ENCODE results near the gene FBXO38.

The FBXO38 gene

DNA sequence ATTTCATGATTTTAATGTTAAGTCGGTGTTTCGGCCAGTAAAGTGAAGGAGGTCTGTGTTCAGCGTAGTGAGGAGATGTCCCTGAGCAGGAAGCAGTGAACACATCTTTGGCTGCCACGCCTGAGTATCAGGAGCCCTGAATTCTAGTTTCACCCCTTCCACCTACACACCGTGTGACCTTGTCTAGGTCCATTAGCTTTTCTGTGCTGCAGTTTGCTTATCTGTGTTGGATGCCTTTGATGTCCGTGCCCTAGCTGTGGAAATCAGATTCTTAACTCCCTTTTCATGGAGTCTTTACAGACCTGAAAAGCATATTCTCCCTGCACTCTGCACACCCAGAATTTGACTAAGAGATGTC lies 601 bp downstream of the FBXO38 start:
- no peak for DNase-seq

DNA sequence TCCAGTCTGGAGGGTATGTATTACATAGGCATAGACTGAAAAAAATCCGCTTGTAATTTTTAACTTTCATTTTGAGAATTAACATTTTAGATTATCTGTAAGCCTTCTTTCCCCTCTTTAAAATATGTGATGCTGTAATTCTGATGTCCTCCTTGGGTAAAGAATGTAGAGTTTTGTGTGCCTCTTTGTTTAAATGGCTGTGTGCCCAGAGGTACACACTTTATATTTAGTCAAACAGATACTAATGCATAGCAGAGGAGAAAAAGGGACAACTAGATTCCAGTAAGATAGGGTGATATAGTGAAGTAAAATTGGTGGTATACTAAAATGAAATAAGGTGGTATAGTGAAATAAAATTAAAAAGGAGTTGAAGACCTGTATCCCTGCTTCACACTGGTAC lies 1.3 kb downstream of the FBXO38 start:
- no peak for DNase-seq

DNA sequence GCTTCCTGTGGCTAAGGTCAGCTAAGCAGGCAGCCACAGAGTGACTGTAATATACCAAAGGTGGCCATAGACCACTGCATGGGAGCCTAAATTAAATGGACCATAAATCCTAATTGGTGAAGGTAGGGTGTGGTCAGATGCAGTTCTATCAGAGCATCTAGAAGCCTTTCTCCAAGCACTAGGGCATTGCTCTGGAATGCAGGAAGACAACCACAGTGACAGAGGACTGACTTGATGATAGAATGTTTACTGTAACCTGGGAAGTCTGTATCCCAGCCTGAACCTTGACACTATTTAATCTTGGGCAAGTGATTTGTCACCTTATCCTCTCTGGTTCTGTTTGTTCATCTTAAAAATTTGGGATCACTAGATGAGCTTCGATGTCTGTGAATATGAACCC lies 2.3 kb downstream of the FBXO38 start:
- no peak for DNase-seq

DNA sequence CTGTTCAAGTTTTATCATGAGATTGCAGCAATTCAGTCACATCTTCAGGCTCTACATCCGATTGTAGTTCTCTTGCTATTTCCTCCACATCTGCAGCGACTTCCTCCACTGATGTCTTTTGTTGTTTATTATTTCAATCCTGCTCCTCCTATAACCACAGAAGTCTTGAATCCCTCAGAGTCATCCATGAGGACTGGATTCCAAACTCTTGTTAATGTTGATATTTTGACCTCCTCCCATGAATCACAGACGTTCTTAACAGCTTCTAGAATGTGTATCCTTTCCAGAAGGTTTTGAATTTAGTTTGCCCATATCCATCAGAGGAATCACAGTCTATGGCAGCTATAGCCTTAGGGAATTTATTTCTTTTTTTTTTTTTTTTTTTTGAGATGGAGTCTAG lies 3.6 kb downstream of the FBXO38 start:
- no peak for DNase-seq

DNA sequence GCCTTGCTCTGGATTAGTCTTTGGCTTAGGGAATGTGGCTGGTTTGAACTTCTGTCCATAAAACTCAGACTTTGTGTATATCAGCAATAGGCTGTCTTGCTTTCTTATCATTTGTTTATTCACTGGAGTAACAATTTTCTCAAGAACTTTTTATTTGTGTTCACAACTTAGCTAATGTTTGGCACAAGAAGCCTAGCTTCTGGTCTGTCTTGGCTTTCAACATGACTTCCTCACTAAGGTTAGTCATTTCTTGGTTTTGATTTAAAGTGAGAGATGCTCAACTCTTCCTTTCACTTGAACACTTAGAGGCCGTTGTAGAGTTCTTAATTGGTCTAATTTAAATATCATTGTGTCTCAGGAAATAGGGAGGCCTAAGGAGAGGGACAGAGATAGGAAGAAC lies 4.9 kb downstream of the FBXO38 start:
- DNase-seq, result no peak

DNA sequence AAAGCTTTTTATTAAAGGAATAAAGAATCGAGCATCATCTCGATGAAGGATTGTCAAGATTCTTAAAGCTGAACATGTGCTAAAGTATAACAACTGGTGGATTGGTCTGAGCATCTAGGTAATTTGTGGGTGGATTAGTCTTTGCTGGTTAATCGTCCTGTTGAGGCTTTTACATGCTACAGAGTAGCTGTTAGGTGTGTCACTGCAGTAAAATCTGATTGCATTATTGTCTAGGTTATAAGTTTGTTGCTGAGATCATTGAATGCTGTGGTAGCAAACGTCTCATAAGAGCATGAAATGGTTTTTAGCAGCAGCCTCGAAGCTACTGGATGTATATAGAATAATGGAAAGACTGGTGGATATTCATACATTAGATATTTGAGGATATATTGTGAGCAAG lies 7.2 kb downstream of the FBXO38 start:
- no peak for DNase-seq

DNA sequence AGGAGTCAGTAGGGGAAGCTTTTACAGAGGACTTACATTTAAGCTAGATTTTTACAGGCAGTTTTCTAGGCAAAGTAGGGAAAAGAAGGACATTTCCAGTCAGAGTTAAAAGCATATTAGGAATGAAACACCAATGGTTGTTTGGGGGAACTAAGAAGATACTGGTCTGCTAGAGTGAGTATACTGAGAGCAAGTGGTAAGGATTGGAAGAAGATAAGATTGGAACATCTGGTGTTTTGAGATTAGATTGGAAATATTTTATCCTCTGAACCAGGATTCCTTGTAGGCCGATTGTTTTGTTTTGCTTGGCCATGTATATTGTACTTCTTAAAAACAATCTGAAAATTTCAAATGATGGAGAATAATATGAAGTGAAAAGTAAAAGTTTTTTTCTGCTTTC lies 7.7 kb downstream of the FBXO38 start:
- DNase-seq, result no peak

DNA sequence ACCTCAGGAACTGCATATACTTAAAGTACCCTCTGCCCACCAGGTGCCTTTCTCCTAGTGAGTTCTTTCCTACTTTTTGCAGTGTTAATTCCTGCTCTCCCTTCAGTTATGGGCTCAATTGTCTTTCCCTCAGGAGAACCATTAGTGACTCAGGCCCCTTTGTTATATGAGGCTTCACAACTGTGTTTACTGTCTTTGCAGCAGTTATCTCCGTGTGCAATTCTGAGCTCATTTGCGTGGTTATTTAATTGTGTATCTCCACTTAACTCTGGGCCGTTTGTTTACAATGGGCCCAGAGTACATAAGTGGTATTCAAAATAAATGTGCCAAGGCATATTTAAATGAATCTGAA lies 9.6 kb downstream of the FBXO38 start:
- no peak for DNase-seq

DNA sequence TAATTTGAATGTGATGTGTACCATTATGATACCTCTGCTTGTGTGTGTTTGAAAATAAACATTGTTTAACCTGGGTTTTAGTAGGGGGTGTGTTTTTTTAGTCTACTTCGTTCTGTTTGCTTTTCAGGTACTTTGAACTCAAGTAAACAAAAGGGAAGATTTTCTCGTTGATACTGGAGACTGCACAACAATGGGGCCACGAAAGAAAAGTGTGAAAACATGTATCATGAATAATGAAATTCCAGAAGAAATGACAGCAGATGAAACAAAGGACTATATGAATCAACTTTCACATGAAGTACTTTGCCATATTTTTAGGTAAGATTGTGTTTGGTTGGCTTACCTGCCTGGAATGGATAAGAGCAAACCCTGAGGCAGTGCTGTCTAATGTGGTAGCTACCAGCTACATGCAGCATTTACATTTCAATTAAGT lies 10.8 kb downstream of the FBXO38 start:
- no peak for DNase-seq

DNA sequence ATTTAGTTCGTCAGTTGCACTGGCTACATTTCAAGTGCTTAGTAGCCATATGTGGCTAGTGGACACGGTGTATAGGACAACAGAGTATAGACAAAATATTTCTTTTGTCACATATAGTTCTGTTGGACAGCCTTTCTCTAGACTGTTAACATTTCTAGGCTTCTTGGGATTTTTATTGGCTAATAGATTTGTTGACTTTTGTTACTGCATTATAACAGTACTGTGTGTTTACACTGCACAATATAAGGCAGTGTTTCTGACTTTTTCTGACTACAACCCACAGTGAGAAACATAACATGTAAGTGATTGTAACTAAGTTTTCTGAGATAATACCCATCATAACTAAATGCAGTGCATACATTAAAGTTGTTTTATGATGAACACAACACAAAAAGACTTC lies 11.3 kb downstream of the FBXO38 start:
- no peak for DNase-seq

DNA sequence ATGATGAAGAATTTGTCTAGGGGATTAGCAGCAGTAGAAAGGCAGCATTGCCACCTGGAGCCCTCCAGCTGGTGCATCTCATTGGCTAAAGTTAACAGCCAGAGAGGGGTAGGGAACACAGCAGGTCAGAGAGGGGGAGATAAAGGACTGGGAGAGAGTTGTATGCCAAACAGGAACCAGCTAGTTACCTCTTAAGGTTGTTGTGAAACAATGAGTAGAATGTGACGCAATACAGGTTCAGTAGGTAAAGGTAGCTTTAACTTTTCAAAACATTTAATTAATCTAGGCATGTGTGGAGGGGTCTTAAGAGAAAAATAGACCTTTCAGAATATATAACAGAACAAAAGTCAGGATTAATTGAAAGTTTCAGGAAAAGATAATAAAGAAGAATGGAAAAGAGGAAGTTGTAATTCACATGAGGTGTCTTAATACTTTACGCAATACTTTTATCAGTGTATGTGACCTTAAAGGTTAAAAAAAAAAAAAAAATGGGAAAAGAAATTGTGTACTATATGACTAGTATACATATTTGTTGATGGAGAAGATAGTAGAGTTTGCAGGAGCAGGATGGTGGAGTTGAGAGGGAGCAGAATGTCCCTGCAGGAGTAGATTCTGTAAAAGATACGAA lies 14.3 kb downstream of the FBXO38 start:
- no peak for DNase-seq

DNA sequence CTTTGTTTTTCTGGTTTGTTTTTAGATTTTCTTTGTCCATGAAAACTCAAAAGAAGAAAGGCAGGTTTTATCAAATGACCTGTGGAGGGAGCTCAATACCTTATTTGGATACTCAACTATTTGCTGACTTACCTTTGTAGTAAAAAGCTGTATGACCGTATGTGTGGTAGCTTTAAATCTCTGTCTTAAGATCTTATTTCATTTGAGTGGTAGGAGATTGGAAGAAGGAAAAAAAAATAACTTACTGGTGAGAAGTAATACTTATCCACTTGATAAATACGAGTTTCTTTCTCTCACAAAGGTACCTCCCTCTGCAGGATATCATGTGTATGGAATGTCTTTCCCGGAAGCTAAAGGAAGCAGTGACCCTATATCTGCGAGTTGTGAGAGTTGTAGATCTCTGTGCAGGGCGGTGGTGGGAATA lies 15.0 kb downstream of the FBXO38 start:
- no peak for DNase-seq

DNA sequence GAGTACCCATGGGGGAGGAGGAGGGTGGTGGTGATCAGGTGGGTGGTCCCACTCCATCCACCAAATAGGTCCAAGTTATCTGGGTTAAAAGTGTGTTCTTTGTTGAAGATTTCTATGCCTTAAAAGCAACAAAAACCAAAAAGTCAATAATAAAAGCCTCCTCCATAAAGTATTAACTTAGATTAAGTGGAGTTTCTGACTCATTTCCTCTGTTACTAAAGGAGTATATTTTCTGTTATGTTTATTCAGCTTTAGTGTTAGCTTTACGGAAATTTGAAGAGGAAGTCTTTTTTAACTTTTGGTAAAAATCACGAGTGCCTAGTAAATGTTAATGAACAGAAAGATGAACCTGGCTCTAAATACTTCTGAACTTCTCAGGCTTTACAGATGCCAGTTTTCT lies 17.8 kb downstream of the FBXO38 start:
- DNase-seq, result no peak

DNA sequence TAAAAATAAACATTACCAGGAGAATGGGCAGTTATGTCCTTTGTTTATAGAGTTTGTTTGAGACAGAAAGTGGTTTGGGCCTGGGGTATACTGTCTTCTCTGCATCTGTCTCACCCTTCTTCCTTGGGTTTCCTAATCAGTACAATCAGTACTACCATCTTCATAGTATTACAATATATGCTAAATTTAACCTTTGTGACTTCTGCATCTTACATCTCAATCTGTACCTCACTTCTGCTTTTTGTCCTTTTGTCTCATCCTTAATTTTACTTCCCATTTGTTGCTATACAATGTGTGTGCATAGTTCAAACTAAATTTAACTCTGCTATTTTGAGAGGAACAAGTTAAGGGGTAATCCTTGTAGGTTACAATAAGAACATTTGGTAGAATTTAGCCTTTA lies 19.6 kb downstream of the FBXO38 start:
- no peak for DNase-seq

DNA sequence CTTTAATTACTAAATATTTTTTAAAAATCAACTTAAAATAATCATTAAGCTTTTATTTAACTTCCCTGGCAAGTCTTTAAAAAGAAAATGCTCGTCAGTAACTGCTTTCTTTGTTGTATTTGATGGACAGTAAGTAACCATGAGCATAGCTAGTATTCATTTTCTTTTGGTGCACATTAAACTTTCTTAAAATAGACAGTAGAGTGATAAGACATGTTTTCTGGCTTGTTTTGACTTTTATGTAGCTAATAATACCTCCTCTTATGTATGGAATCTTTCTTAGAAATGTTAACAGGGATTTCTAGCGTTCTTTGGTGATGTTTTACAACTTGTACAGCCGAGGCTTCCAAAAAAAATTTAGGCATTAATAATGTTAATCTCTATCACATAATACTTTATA lies 22.6 kb downstream of the FBXO38 start:
- no peak for DNase-seq

DNA sequence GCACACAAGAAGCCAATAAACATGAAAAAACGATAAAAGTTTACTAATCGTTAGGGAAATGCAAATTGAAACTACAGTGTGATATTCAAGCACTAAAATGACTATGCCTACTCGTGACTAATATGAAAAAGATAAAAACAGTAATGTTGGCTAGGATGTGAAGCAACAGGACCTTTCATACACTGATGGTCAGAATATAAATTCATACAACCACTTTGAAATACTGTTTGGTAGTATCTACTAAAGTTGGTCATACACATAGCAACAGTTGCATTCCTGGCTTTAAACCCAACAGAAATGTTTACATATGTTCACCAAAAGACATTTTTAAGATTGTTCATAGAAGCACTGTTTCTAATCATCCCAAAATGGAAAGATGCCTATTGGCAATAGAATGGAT lies 24.3 kb downstream of the FBXO38 start:
- no peak for DNase-seq

DNA sequence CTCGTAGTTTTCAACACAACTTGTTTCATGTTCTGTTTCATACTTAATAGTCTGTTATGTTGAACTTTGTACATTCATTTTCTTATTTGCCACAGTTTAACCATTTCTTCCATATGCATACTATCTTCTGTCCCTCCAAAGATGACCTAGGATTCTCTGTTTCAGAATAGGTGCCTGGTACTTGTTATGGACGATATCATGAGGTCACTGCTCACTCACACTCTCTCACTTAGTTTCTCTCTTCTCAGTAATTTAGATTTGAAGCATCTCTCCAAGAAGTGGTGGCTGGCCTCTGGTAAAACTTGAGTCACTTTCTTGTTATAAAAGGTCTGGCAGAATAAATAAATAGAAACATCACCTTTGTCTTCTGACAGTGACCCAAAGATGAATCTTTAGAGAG lies 28.4 kb downstream of the FBXO38 start:
- no peak for DNase-seq

DNA sequence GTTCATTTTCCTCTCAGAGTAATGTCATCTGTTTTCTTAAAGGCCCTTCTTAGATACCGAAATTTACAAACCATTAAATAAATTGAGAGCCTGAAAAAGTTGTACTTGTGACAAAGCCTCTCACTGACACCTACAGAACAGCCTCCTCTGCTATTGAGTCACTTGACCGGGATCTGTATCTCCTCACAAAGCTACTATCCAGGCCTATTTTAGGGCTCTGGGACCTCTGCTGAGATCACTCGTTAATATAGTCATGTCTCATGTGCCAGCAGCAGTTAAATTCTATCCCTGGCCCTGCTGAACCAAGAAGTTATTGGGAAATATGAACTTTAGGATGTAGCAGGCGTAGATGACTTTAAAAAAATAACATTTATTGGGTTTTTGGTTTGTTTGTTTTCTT lies 31.1 kb downstream of the FBXO38 start:
- no peak for DNase-seq

DNA sequence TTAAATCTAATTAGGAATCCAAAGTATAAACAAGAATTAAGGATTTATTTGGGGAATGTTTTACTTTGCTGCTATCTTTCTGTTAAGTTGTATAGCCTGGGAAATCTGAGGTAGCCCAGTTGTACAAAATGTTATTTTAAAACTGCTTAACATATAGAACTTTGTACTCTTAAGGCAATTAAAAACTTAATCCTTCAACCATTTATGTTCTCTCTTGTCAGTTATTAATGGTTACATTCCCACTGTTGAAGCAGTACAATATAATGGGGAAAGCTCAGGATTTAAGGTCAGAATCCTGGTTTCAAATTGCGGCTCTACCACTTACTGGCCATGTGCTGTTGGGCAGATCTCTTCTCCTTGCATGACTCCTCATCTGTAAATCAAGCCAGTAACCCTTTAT lies 32.7 kb downstream of the FBXO38 start:
- DNase-seq, result no peak

DNA sequence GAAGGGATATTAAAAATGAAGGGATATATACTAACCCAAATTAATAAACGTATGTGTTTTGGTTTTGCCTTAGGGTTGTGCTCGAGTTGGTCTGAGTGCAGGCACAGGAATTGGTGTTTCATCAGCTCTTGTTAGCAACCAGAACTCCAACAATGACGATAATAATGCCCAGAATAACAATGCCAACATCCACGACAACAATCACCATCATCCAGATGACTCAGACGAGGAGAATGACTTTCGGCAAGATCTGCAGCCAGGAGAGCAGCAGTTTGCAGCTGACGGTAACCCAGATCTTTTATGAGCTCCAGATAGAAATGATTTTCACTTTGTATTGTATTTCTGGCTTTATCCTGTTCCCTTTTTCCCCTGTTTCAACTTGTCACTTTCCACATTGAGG lies 33.2 kb downstream of the FBXO38 start:
- DNase-seq, result no peak

DNA sequence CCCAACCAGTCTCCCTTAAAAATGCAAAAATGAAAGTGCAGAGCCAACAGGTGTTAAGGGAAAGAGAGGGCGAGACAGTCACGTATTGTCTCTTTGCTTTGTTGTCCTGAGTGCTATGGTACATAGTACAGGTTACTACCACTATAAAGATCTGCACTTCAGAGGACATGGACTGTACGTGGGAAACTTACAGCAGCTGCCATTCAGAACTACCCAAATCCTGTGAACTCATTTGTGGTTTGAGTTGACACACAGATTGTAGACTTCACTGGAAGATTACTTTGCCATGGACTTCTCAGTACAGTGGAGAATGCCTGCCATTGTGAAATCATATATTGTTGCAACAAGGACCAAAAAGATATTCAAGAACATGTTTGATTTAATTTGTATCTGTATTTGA lies 34.8 kb downstream of the FBXO38 start:
- DNase-seq, result no peak

DNA sequence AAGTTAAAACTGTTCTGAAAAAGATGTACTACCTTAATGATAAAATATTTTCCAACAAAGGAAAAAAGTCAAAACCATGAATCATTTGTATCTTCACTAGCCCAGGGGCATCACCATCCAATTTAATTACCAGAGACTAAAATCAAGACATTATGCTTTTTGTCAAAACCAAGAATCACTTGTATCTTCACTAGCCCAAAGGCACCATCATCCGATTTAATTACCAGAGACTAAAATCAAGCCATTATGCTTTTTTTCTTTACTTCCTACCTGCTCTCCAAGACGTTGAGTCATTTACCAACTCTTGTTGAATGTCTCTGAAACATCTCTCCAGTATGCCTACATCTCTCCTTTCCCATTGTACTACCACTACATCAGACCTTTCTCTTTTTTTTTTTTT lies 37.9 kb downstream of the FBXO38 start:
- DNase-seq, result no peak

DNA sequence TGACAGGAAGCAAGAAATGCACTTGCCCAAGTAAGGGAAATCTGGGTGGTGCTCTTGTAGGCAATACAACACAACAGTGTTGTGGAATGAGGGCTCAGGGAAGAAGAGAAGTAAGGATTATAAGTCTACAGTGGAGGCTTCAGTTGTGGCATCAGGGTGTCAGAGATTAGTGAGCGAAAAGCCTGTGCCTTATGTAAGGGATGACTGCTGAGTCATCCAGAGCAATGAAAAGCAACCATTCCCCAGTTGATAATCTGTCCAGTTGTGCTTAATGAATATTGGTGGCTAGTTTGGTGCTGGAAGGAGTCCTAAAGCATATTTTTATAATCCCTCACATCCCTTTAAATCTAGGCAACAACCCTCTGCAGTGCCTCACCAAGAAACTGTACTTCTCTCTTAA lies 42.0 kb downstream of the FBXO38 start:
- DNase-seq, result no peak

DNA sequence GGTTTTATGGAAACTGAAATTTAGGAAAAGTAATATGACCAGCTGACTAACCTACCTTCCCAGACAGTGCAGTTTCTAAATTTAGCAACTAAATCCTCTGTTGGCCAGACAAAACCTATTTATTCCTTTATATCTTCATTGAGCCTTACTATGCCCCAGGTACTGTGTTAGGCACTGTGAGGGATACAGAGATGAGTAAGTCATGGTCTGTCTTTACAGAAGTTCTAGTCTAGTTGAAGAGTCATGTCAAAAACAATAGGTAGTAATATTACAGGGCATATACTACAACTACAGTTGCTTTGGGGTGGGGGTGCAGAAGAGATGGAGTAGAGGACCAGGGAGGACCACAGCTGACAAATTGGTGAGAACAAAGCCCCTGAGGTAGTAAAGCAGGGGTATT lies 42.8 kb downstream of the FBXO38 start:
- no peak for DNase-seq

DNA sequence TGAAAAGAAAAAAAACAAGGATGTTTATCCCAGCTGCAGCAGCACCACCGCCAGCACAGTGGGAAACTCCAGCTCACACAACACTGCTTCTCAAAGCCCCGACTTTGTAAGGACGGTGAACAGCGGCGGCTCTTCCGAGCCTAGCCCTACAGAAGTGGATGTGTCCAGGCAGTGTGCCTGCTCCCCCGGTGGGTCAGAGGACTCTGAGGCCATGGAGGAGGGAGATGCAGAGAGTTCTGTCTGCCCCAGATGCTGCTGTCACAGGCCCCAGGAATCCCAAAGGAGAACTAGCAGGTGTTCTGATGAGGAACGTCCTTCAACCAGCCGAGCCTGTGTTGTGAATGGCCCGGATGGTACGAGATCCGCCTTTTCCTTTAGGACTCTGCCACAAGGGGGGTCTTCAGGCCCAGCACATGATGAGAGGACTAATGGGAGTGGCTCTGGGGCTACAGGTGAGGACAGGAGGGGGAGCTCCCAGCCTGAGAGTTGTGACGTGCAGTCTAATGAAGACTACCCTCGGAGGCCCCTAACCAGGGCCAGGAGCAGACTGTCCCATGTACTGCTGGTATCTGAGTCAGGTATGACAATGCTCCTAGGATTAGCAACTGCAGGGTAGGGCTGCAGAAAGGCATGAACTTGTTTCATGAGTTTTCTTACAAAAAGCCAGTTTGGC lies 43.7 kb downstream of the FBXO38 start:
- DNase-seq, result no peak

DNA sequence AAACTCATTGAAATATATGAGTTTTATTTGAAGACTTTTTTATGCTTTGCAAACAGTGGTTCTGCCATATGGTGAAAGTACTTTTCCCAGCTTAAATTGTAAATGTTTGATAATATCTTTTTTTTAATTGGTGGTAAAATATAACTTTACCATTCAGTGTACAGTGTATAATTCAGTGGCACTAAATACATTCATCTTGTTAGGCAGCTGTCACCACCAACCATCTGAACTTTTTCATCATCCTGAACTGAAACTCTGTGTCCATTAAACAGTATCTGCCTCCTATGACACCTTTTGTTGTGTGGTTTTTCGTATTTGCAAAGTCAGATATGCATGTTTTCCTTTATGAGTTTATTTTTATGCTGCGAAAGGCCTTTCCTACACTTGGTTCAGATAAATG lies 45.1 kb downstream of the FBXO38 start:
- DNase-seq, result no peak

Measured in NCI-H446 (cell line).